GM12874 (cell line): Measurements from ENCODE around the gene MYO1D.

Source experiments
- TF ChIP-seq, protein P1 (sequence below): IDR thresholded peaks from 2 replicates; pipeline ENCODE4 v1.5.1; 2011; ENCODE audit warnings: low read depth, mild to moderate bottlenecking, control low read depth, low read length, moderate library complexity; ENCODE audit not compliant: insufficient read depth

MYO1D gene

DNA sequence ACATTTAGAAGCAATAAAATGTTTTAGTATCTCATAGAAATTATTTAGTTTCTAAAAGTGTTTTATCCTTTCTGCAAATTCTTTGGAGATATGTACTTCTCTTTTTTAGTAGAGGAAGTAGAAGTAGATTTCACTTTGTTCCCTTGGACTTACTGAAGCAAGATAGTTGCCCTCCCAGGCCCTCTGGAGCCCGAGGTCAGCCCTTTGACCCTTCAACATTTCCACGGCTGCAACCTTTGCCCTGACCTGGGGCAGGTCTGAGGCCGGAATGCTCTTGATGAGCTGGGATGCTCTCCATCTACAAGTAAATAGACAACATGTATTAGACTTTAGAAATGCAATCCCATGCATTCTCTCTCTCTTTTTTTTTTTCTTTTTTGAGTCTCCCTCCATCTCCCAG is 222.6 kb downstream of the MYO1D start:
- TF ChIP-seq, protein P1, sequence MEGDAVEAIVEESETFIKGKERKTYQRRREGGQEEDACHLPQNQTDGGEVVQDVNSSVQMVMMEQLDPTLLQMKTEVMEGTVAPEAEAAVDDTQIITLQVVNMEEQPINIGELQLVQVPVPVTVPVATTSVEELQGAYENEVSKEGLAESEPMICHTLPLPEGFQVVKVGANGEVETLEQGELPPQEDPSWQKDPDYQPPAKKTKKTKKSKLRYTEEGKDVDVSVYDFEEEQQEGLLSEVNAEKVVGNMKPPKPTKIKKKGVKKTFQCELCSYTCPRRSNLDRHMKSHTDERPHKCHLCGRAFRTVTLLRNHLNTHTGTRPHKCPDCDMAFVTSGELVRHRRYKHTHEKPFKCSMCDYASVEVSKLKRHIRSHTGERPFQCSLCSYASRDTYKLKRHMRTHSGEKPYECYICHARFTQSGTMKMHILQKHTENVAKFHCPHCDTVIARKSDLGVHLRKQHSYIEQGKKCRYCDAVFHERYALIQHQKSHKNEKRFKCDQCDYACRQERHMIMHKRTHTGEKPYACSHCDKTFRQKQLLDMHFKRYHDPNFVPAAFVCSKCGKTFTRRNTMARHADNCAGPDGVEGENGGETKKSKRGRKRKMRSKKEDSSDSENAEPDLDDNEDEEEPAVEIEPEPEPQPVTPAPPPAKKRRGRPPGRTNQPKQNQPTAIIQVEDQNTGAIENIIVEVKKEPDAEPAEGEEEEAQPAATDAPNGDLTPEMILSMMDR, result no peak

DNA sequence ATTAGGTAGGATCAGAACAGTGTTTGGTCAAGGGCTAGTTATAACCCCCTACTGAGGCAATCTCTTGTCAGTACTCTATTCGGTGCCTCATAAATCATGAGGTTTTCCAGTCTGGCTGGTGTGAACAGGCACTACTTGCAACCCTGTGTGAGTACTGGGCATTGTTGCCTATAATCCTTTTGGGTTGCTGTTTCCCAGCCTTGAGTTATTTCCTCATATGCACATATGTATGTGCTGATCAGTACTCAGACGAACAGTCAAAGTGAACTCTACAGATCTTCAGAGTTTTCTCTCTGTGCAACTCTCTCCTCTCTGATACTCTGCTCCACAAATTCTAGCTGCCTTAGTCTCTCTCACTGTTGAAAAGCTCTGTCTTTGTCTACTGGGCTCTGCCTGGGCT is 225.8 kb downstream of the MYO1D start:
- TF ChIP-seq, protein P1, result no peak

DNA sequence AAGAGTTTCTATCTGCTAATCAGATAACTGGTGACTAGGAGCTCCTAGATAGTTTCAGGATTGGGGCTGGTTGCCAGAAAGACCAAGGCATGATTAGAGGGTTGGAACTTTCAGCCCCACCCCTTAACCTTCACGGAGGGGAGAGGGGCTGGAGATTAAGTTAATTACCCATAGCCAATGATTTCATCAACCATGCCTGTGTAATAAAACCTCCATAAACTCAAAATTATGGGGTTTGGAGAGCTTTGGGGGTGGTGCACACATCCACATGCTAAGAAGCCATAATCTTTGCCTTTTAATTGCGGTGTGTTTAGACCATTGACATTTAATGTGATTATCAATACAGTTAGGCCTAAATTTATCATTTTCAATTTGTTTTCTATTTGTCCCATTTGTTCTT is 228.5 kb downstream of the MYO1D start:
- TF ChIP-seq, protein P1, result no peak

DNA sequence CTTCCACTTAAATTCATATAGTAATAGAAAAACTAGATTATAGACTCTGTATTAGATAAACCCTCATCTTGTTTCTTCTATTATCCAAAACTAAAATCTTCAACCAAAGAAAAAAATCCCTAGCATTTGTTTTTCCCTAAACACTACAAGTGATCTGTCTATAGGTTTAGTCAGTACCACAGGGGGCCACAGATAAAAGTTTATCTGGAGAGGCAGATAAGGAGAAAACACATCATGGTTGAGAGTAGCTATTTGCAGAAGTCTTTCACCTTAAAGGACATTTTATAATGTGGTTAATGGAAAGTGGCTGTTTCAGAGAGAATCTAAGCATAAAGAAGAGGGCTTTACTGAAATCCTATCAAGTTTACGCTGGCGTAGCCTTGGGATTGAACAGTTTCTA is 230.0 kb downstream of the MYO1D start:
- TF ChIP-seq, protein P1, result no peak

DNA sequence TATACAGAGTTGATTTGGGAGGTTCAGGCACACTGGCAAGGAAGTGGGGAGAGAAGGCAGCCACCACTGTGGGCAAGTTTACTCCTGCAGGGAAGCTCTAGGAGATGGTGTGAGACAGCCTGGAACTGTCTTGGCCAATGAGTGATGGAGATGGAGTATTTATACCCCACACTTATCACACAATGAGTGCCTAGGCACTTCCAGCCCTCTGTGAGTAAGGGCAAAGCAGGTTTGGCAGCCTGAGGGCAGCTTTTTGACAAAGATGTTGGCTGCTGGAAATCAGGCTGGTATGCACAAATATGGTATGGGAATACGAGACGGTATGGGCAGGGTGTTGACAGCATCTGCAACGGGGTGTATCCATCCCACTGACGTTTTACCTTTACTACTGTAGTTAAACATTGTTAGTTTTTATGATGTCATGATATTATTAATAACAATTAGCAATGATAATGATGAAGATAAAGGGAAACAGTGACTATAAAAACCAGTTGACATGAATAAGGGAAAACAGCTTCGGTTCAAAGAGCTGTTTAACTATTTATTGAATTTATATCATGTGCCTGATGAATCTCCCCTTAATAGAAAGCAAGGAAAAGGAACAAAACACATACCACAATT is 240.2 kb downstream of the MYO1D start:
- TF ChIP-seq, protein P1, result no peak

DNA sequence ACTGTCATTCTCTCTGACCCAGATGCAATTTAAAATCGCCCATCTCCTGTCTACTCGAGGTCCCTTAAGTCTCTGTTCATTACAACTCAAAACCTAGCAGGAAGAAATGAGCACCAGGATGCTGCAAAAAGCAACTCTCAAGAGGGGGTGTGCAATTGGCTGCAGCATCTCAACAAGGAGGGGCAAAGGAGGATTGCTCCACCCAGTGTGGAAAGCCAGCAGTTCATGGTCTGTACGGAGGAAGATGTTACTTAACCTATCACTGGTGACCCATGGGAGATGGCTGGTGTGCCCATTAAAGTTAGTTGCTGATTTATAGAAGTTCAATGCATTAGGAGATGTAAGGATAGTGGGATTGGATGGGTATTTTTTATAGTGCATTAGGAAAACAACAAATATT is 242.8 kb downstream of the MYO1D start:
- TF ChIP-seq, protein P1, result no peak

DNA sequence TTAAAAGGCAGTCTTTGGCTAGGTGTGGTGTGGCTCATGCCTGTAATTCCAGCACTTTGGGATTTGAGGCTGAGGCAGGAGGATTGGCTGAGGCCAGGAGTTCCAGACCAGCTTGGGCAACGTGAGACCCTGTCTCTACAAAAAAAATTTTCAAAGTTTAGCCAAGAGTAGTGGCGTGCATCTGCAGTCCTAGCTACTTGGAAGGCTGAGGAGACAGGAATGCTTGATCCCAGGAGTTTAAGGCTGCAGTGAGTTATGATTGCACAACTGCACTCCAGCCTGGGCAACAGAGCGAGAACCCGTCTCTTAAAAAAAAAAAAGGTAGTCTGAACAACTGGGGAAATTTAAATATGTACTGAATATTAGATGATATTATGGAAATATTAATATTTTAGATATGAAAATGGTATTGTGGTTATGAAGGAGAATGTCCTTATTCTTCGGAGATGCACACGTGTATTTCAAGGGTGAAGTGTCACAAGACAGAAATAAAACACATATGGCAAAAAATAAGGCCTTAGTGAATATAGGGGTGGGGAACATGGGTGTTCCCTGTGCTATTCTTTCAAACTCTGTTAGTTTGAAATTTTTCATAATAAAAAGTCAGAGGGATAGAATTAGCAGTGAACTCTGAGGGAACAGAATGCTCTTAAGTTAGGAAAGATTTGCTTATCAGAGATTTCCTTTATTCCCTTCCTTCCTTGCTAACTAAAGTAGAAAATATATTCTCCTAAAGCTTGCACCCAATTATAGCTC is 245.4 kb downstream of the MYO1D start:
- TF ChIP-seq, protein P1, result no peak
